Prostate gland (tissue), 2 donors: Measurements from ENCODE around the gene KIF26B. TPM values are rescaled to one million over a fixed set of nuclear protein-coding genes. Genes with fewer than 3 reads are reported as not detected.
"Not testable (repeated sequence)": the region's sequence is repeated elsewhere in the genome, so short reads cannot be mapped to it uniquely, and the experiment has no call there.

ENCODE experiments used
- DNase-seq: peaks from one replicate; pipeline ENCODE4 v3.0.0-alpha.2; 2019; ENCODE audit warnings: low spot score
- H3K27ac ChIP-seq, 2 donors: fragments of 200-600 bp; sonication (generic); 2 replicates each; pipeline ENCODE4 v1.5.1; 2017 to 2019
- H3K27me3 ChIP-seq: fragments of 200-600 bp; sonication (generic); replicated peaks from 2 replicates; pipeline ENCODE4 v1.5.1; 2019; ENCODE audit not compliant: insufficient read depth
- H3K36me3 ChIP-seq, 2 donors: fragments of 200-600 bp; sonication (generic); 1 replicate in 1 of 2; 2 replicates in 1 of 2; pipeline versions ENCODE4 v1.5.1 to v1.8.1; 2017 to 2019
- H3K4me1 ChIP-seq: fragments of 200-600 bp; sonication (generic); replicated peaks from 2 replicates; pipeline ENCODE4 v1.5.1; 2019
- H3K4me3 ChIP-seq, 2 donors: fragments of 200-600 bp; sonication (generic); 2 replicates each; pipeline ENCODE4 v1.5.1; 2017 to 2019
- H3K9me3 ChIP-seq: fragments of 200-600 bp; sonication (generic); 2 replicates; pipeline ENCODE4 v1.5.1; 2017
- POLR2A ChIP-seq: fragments of 450-650 bp; IDR thresholded peaks from one replicate; pipeline ENCODE4 v1.6.1; 2016; ENCODE audit warnings: antibody characterized with exemption, mild to moderate bottlenecking
- POLR2AphosphoS5 ChIP-seq: sonication (generic); formaldehyde crosslinking; IDR thresholded peaks from one replicate; pipeline ENCODE4 v1.6.1; 2017; ENCODE audit warnings: antibody characterized with exemption
- WGBS: methylation state at CpG from one replicate; pipeline ENCODE4 v1.1.5; 2018; 5-methylcytosine and 5-hydroxymethylcytosine counted together
- intact Hi-C: fragments of 100-400 bp; cut with DNase I; formaldehyde crosslinking; loops from one replicate; pipeline ENCODE4 v1.14.2; 2022
- total RNA-seq, 2 donors: library from RNA; depleted of rRNA; stranded (reverse); fragments of >200 nt; gene quantifications; one replicate each; pipeline ENCODE4 v1.1.0, GENCODE V29; 2016
- TF ChIP-seq, protein P1 (sequence below), 4 experiments: fragments of 200-600 bp in 2 of 4; fragments of 450-650 bp in 2 of 4; sonication (generic) in 2 of 4; IDR thresholded peaks; 1 replicate in 3 of 4; 2 replicates in 1 of 4; pipeline ENCODE4 v1.5.1; 2016 to 2019; ENCODE audit warnings: antibody characterized with exemption in 4 of 4, mild to moderate bottlenecking in 2 of 4, moderate library complexity in 2 of 4

KIF26B gene
- total RNA-seq, 2 donors from 2014 or later = 3.3 to 3.8 TPM

DNA sequence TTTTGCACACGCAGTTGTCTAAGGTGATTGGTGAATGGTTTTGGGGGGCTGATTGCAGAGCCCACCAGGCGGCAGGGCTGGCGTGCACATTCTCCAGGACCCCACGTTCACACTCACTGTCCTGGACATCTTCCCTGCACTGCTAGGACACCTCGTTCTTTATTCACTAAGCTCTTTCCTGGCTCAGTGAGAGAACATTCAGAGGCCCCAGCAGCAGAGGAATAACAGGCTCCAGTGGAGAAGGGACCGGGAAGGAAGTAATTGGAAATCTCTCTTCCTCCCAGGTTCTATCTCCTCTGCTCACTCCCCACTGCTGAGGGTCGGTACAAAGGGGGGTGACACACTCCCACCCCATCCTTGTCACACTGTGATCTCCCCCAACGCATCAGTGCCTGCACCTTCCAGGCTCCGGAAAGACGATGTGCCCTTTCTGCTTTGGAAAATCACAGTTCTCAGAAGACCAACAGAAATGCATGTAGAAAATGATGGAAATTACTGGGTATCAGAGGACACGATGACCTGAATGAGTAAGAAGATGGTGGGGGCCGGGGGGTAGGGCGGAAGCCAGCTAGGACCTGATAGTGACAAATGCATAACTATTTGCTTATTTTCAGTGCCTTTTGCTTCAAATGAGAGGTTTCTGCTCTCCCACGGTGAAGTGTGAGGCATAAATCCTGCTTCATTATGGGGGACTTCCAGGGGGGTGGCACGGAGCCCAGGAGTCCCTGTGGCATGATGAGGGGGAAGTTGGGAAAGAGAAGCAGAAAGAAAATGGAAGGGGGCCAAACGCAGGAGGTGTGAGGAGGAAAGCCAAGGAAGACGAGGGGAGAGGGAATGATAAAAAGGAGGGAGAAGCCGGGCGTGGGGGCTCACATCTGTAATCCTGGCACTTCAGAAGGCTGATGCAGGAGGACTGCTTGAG lies 25.2 kb upstream of the KIF26B start:
- TF ChIP-seq, protein P1, sequence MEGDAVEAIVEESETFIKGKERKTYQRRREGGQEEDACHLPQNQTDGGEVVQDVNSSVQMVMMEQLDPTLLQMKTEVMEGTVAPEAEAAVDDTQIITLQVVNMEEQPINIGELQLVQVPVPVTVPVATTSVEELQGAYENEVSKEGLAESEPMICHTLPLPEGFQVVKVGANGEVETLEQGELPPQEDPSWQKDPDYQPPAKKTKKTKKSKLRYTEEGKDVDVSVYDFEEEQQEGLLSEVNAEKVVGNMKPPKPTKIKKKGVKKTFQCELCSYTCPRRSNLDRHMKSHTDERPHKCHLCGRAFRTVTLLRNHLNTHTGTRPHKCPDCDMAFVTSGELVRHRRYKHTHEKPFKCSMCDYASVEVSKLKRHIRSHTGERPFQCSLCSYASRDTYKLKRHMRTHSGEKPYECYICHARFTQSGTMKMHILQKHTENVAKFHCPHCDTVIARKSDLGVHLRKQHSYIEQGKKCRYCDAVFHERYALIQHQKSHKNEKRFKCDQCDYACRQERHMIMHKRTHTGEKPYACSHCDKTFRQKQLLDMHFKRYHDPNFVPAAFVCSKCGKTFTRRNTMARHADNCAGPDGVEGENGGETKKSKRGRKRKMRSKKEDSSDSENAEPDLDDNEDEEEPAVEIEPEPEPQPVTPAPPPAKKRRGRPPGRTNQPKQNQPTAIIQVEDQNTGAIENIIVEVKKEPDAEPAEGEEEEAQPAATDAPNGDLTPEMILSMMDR (IDR thresholded peaks at IDR 0.05) = no peak
- TF ChIP-seq POLR2AphosphoS5 (no peak), POLR2A (no peak)
- H3K4me1 ChIP-seq = no peaks in the 10 kb centered on the region
- H3K9me3 ChIP-seq = no peaks in the 10 kb centered on the region
- H3K4me3 ChIP-seq = no peak overlapping the region
- no peaks in the 10 kb centered on the region for H3K36me3 ChIP-seq
- H3K27me3 ChIP-seq = no peaks in the 10 kb centered on the region
- no peak overlapping the region for H3K27ac ChIP-seq
- DNase-seq = no peak
- WGBS = 24% methylated on average over 19 of the region's 19 CpGs
- intact Hi-C loops = no loop called here

DNA sequence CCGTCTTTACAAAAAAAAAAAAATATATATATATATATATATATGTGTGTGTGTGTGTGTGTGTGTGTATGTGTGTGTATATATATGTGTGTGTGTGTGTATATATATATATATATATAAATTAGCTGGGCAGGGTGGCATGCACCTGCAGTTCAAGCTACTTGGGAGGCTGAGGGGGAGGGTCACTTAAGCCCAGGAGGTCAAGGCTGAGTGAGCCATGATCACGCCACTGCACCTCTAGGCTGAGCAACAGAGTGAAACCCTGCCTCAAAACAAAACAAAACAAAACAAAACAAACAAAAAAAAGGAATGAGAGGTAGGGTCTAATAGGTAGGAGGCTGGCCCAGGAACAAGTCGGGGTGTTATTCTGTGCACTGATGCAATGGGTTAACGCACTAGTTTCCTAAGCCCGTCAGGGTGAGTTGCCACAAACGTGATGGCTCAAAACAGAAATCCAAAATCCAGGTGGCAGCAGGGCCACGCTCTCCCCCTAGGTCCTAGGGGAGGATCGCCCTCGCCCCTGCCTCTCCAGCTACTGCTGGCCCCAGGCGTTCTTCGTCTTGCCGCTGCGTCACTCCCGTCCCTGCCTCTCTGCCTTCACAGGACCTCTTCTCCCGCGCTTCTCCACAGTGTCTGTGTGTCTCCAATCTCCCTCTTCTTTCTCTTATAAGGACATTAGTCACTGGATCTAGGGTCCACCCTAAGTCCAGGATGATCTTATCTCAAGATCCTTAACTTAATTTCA lies 24.3 kb upstream of the KIF26B start:
- H3K36me3 ChIP-seq, intact Hi-C loops, H3K27me3 ChIP-seq, H3K27ac ChIP-seq, DNase-seq, H3K9me3 ChIP-seq, H3K4me1 ChIP-seq, H3K4me3 ChIP-seq: not testable (repeated sequence)
- 28% methylated on average over 16 of the region's 16 CpGs for WGBS

DNA sequence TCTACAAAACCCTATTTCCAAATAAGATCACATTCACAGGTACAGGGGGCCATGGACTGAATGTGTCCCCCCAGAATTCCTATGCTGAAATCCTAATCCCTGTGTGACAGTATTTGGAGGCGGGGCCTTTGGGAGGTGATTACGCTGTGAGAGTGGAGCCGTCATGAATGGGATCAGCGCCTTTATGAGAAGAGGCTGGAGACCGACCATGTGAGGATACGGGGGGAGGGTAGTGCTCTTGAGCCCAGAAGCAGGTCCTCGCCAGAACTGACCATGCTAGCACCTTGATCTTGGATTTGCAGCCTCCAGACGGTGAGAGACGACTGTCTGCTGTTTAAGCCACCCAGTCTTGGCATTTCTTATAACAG lies 23.8 kb upstream of the KIF26B start:
- Histone ChIP-seq H3K27me3 (no peaks in the 10 kb centered on the region), H3K4me3 (no peak overlapping the region), H3K27ac (no peak overlapping the region), H3K9me3 (no peaks in the 10 kb centered on the region), H3K36me3 (no peaks in the 10 kb centered on the region), H3K4me1 (no peaks in the 10 kb centered on the region)
- intact Hi-C loops = no loop called here
- no peak for DNase-seq
- WGBS = 22% methylated on average over 9 of the region's 9 CpGs
- TF ChIP-seq POLR2A (no peak), POLR2AphosphoS5 (no peak)
- TF ChIP-seq, protein P1 (IDR thresholded peaks at IDR 0.05) = no peak

DNA sequence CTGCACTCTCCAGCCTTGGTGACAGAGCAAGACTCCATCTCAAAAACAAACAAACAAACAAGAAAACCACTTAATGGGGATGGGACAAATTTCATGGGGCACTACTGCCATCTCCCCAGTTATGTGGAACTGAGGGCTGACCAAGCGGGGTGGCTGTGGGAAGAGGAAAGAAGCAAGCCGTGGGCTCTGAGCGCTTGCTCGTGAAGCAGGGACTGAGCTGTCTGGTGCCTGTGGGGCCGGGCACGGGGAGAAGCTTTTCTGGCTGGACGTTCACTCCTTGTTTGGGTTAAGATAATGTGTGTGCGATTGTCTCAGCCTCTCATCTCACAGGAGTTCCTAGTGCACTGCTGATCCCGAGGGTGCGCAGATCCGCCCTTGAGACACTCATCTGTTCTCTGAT lies 22.0 kb upstream of the KIF26B start:
- Histone ChIP-seq H3K27ac (no peak overlapping the region), H3K36me3 (no peaks in the 10 kb centered on the region), H3K4me1 (no peaks in the 10 kb centered on the region), H3K27me3 (no peaks in the 10 kb centered on the region), H3K9me3 (no peaks in the 10 kb centered on the region), H3K4me3 (no peak overlapping the region)
- no peak for DNase-seq
- TF ChIP-seq POLR2AphosphoS5 (no peak), POLR2A (no peak)
- TF ChIP-seq, protein P1 (IDR thresholded peaks at IDR 0.05) = no peak
- 79% methylated on average over 11 of the region's 11 CpGs for WGBS
- intact Hi-C loops = no loop called here

DNA sequence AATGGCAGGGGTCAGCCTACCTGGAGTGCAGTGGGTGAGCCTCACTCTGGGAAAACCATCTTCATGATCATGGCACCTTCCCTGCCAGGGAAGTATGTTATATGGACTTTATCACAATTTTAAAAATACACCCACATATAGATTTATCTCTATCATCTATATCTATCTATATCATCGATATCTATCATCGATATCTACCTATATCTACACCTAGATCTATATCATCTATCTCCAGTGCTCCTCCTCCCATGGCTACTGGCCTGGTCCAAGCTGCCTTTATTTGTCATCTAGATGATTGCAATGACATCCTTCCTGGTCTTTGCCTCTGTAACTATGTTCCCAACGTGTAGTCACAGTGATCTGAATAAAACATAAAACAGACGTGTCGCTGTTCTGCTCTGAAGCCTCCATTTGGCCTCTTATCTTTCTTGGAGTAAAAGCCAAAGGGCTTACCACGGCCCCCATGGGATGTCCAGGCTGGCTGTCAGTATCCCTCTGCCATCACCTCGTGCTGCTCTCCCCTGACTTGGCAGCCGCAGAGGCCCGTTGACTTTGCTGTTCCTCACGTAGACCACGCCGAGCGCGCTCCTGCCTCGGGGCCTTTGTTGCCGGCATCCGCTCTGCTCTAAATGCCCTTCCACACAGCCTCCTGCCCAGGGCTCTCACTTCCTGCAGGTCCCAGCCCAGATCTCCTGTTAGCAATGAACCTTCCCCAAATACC lies 20.6 kb upstream of the KIF26B start:
- H3K4me1 ChIP-seq = no peaks in the 10 kb centered on the region
- WGBS = 87% methylated on average over 17 of the region's 17 CpGs
- no peaks in the 10 kb centered on the region for H3K27me3 ChIP-seq
- intact Hi-C loops = no loop called here
- TF ChIP-seq POLR2A = no peak
- no peak for TF ChIP-seq POLR2AphosphoS5
- TF ChIP-seq, protein P1 (IDR thresholded peaks at IDR 0.05) = no peak
- no peak overlapping the region for H3K27ac ChIP-seq
- H3K9me3 ChIP-seq = no peaks in the 10 kb centered on the region
- DNase-seq = no peak
- H3K36me3 ChIP-seq = no peaks in the 10 kb centered on the region
- H3K4me3 ChIP-seq = no peak overlapping the region
